HepG2 (cell line): Measurements from ENCODE around the gene SDK2. TPM values are rescaled to one million over a fixed set of nuclear protein-coding genes. Genes with fewer than 3 reads are reported as not detected.
A peak's percentile ranks its signal among the peaks of the same experiment; 100 is the strongest.

ENCODE experiments used
- CAMTA2 ChIP-seq: sonication (generic); formaldehyde crosslinking; IDR thresholded peaks from 2 replicates; pipeline ENCODE4 v1.4.0; 2020; ENCODE audit warnings: mild to moderate bottlenecking, missing genetic modification reagents, borderline replicate concordance
- GTF2F1 ChIP-seq: fragments of 150-350 bp; IDR thresholded peaks from 2 replicates; pipeline ENCODE4 v1.6.1; 2014; ENCODE audit warnings: low read length
- MTF2 ChIP-seq: sonication (generic); formaldehyde crosslinking; IDR thresholded peaks from 2 replicates; pipeline ENCODE4 v1.5.0; 2020; ENCODE audit warnings: missing genetic modification reagents, borderline replicate concordance
- SAFB2 ChIP-seq: sonication (generic); formaldehyde crosslinking; IDR thresholded peaks from 2 replicates; pipeline ENCODE4 v1.5.1; 2020; ENCODE audit warnings: missing genetic modification reagents, low read depth, mild to moderate bottlenecking, borderline replicate concordance
- SP5 ChIP-seq: IDR thresholded peaks from 2 replicates; pipeline ENCODE4 v1.6.1; 2016; ENCODE audit warnings: low read depth, borderline replicate concordance
- ZBED4 ChIP-seq: sonication (generic); formaldehyde crosslinking; IDR thresholded peaks from 2 replicates; pipeline ENCODE4 v1.4.0; 2020; ENCODE audit warnings: missing genetic modification reagents, borderline replicate concordance
- ZBTB14 ChIP-seq: sonication (generic); formaldehyde crosslinking; IDR thresholded peaks from 2 replicates; pipeline ENCODE4 v1.4.0; 2020; ENCODE audit warnings: missing genetic modification reagents
- ZNF235 ChIP-seq: sonication (generic); formaldehyde crosslinking; IDR thresholded peaks from 2 replicates; pipeline ENCODE4 v1.8.1; 2023; ENCODE audit warnings: mild to moderate bottlenecking, missing genetic modification reagents, borderline replicate concordance
- ZNF407 ChIP-seq: sonication (generic); formaldehyde crosslinking; IDR thresholded peaks from one replicate; pipeline ENCODE4 v1.5.1; 2020; ENCODE audit warnings: mild to moderate bottlenecking, missing genetic modification reagents; ENCODE audit errors: not compliant biosample characterization
- ZSCAN31 ChIP-seq: sonication (generic); formaldehyde crosslinking; IDR thresholded peaks from 2 replicates; pipeline ENCODE4 v1.5.0; 2020; ENCODE audit warnings: low read depth, mild to moderate bottlenecking, missing genetic modification reagents
- polyA plus RNA-seq, 8 experiments: library from polyadenylated mRNA; depleted of rRNA in 3 of 8; stranded (reverse) in 7 of 8; unstranded in 1 of 8; fragments of >200 nt; fragmentation: Illumina TruSeq in 4 of 8; extraction: Trizol in 4 of 8; gene quantifications; 2 replicates each; pipeline versions ENCODE4 v1.2.1 to v1.2.3, GENCODE V29; 2011 to 2016; ENCODE audit warnings: low read depth in 4 of 8, missing spikeins in 1 of 8, mixed read lengths in 1 of 8; ENCODE audit not compliant: insufficient read depth in 1 of 8
- total RNA-seq, 5 experiments: library from RNA; depleted of rRNA; stranded (reverse); fragments of >200 nt; fragmentation: Illumina TruSeq; extraction: Trizol; gene quantifications; 2 replicates each; pipeline ENCODE4 v1.2.3, GENCODE V29; 2016; ENCODE audit warnings: low read depth in 1 of 5
- TF ChIP-seq, protein P1 (sequence below): IDR thresholded peaks from 2 replicates; pipeline ENCODE4 v1.6.1; 2016

Gene SDK2
- total and polyA plus RNA-seq, 2 of the 13 experiments (the other 11 are each of a cell fraction or from before 2014, with no cell fraction given) = not detected

DNA sequence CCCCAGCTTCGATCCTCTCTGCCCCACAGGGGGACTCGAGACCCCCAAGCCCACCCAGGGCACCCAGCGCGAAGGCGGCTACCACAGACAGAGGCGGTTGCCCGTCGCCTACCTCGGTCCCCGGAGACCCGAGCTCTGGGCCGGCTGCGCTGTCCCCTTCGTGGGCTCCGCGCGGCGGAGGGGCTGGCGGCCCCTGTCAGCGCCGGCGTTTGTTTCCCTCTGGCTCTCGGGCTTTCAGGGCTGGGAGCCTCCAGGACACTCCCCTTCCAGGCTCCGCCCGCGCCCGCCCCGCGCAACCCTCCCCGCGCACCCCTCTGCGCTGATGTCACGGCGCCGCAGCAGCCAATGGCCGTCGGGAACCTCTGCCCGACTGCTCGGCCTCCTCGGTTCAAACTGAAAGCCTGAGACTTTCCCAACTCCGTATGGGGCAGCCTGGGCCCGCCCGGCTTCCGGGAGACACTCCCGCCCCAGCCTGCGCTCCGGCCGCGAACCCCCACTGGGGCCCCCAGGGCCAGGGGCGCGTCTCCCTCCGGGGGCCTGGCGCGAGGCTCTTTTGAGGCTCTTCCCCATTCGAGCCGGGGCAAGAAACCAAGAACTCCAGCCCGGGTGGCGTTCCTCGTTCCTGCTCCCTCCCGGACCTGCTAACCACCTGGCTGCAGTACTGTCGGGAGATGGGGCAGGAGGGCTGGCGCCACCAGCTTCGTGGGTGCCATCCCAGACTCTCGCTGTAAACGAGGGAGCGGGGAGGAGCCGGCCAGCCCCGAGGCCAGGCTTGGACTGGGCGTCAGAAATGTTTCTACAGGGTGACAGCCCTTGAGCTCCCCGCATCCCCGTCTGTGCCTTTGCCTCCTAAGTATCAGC, 332.2 kb downstream of the SDK2 start, which contains the start of gene CDC42EP4 (continued):
- TF ChIP-seq MTF2 (CRISPR knock-in tag) (0 out of 2 replicates have a peak, but pooled peaks have one; percentile 23), SAFB2 (no peak; the same call in 1 of the 2 replicates), SP5 (CRISPR knock-in tag) (peak; percentile 68; the same call in 1 of the 2 replicates), GTF2F1 (no peak), ZSCAN31 (CRISPR knock-in tag) (no peak), CAMTA2 (CRISPR knock-in tag) (peak; percentile 62; the same call in 1 of the 2 replicates), ZNF407 (CRISPR knock-in tag) (peak; percentile 81), ZBTB14 (CRISPR knock-in tag) (0 out of 2 replicates have a peak, but pooled peaks have one; percentile 48), ZNF235 (CRISPR knock-in tag) (peak; percentile 75), ZBED4 (peak; percentile 66)
- TF ChIP-seq, protein P1, sequence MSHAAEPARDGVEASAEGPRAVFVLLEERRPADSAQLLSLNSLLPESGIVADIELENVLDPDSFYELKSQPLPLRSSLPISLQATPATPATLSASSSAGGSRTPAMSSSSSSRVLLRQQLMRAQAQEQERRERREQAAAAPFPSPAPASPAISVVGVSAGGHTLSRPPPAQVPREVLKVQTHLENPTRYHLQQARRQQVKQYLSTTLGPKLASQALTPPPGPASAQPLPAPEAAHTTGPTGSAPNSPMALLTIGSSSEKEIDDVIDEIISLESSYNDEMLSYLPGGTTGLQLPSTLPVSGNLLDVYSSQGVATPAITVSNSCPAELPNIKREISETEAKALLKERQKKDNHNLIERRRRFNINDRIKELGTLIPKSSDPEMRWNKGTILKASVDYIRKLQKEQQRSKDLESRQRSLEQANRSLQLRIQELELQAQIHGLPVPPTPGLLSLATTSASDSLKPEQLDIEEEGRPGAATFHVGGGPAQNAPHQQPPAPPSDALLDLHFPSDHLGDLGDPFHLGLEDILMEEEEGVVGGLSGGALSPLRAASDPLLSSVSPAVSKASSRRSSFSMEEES = peak; percentile 68; the same call in 1 of the 2 replicates
